Natural killer cell (primary cell): ENCODE results near the gene SLC34A3. TPM values are rescaled to one million over a fixed set of nuclear protein-coding genes. Genes with fewer than 3 reads are reported as not detected.
A peak's percentile ranks its signal among the peaks of the same experiment; 100 is the strongest.

Source experiments
- ATAC-seq, 3 donors: fragments of 150-1000 bp in 2 of 3; fragments of 200-7000 bp in 1 of 3; cut with Tn5 transposase; 1 replicate in 1 of 3; 2 replicates in 2 of 3; pipeline ENCODE4 v1.10.0; 2021; ENCODE audit warnings: mild to moderate bottlenecking in 2 of 3, moderate library complexity in 2 of 3
- DNase-seq, 2 donors: peaks; one replicate each; pipeline versions ENCODE4 v3.0.0 to v3.0.0-alpha.2; 2013 to 2021; ENCODE audit warnings: mixed read lengths in 1 of 2
- H3K27ac ChIP-seq: one replicate; pipeline ENCODE4 v1.5.1; 2013; ENCODE audit warnings: mild to moderate bottlenecking, low read length
- H3K27me3 ChIP-seq: one replicate; pipeline ENCODE4 v1.6.1; 2013; ENCODE audit warnings: low read length; ENCODE audit not compliant: control insufficient read depth, insufficient read depth
- H3K36me3 ChIP-seq: one replicate; pipeline ENCODE4 v1.6.1; 2013; ENCODE audit warnings: low read length; ENCODE audit not compliant: control insufficient read depth, insufficient read depth
- H3K4me1 ChIP-seq: one replicate; pipeline ENCODE4 v1.6.1; 2013; ENCODE audit warnings: low read length; ENCODE audit not compliant: control insufficient read depth, insufficient read depth
- H3K4me3 ChIP-seq: one replicate; pipeline ENCODE4 v1.5.1; 2013; ENCODE audit warnings: low read length
- H3K9me3 ChIP-seq: one replicate; pipeline ENCODE4 v1.6.1; 2013; ENCODE audit warnings: low read length; ENCODE audit not compliant: control insufficient read depth, insufficient read depth
- H3K27ac Mint-ChIP-seq, 2 donors: one replicate each; pipeline ENCODE4 v1.8.0; 2022; ENCODE audit warnings: mild to moderate bottlenecking in 2 of 2, mixed read lengths in 2 of 2, moderate library complexity in 1 of 2
- H3K27me3 Mint-ChIP-seq, 2 donors: one replicate each; pipeline ENCODE4 v1.8.0; 2022; ENCODE audit warnings: low read depth in 2 of 2, mixed read lengths in 2 of 2
- H3K36me3 Mint-ChIP-seq: one replicate; pipeline ENCODE4 v1.8.0; 2022; ENCODE audit warnings: mixed read lengths
- H3K4me1 Mint-ChIP-seq, 2 donors: one replicate each; pipeline ENCODE4 v1.8.0; 2022; ENCODE audit warnings: mixed read lengths in 2 of 2
- H3K4me3 Mint-ChIP-seq: one replicate; pipeline ENCODE4 v1.8.0; 2022; ENCODE audit warnings: mild to moderate bottlenecking, moderate library complexity, mixed read lengths
- H3K9me3 Mint-ChIP-seq, 2 donors: one replicate each; pipeline ENCODE4 v1.8.0; 2022; ENCODE audit warnings: mixed read lengths in 2 of 2
- CTCF ChIP-seq: fragments of 200-600 bp; IDR thresholded peaks from one replicate; pipeline ENCODE4 v1.8.0; 2022; ENCODE audit warnings: antibody characterized with exemption
- WGBS: methylation state at CpG from one replicate; pipeline ENCODE4 v1.1.7; 2013; ENCODE audit warnings: missing lambda C conversion rate; ENCODE audit not compliant: insufficient coverage; 5-methylcytosine and 5-hydroxymethylcytosine counted together
- intact Hi-C: fragments of 100-400 bp; cut with micrococcal nuclease; formaldehyde crosslinking; loops from one replicate; pipeline ENCODE4 v1.14.2; 2022
- total RNA-seq, 4 donors: library from RNA; stranded (reverse); fragments of 120-200 nt in 1 of 4; gene quantifications; one replicate each; pipeline versions ENCODE4 v1.2.3 to v1.2.4, GENCODE V29; 2013 to 2022

Gene SLC34A3
- total RNA-seq, 3 donors from 2014 or later (not counting 1 experiment from before 2014, with no cell fraction given), result not detected

- no peaks in the 10 kb centered on the region for H3K27me3 Mint-ChIP-seq
- peak overlapping the region; percentile 37 to 44 for H3K27ac Mint-ChIP-seq
- Histone ChIP-seq H3K27ac (no peak overlapping the region), H3K4me1 (peaks cover 31% of the 10 kb centered on the region), H3K27me3 (no peaks in the 10 kb centered on the region), H3K9me3 (no peaks in the 10 kb centered on the region), H3K4me3 (no peak overlapping the region), H3K36me3 (peaks cover 58% of the 10 kb centered on the region)
- no peak for TF ChIP-seq CTCF
- no peak for ATAC-seq
- DNase-seq, result no peak
- peak overlapping the region; percentile 1 for H3K4me3 Mint-ChIP-seq
- WGBS, result 97% methylated on average over 27 of the region's 27 CpGs
- intact Hi-C loops, result no loop called here
- peaks cover 17 to 30% of the 10 kb centered on the region in 2 donors for H3K4me1 Mint-ChIP-seq
- H3K9me3 Mint-ChIP-seq, result no peaks in the 10 kb centered on the region
- no peaks in the 10 kb centered on the region for H3K36me3 Mint-ChIP-seq
Measured at GRCh38 chr9:137183980-137184595, 46.6 kb upstream of the SLC34A3 start.

- Histone ChIP-seq H3K4me3 (no peak overlapping the region), H3K4me1 (peaks cover 41% of the 10 kb centered on the region), H3K9me3 (no peaks in the 10 kb centered on the region), H3K27me3 (no peaks in the 10 kb centered on the region), H3K27ac (no peak overlapping the region), H3K36me3 (peaks cover 53% of the 10 kb centered on the region)
- 95% methylated on average over 48 of the region's 48 CpGs for whole genome bisulfite sequencing
- ATAC-seq, result no peak
- no peaks in the 10 kb centered on the region for H3K36me3 Mint-ChIP-seq
- no peak for DNase-seq
- H3K27ac Mint-ChIP-seq, result no peak overlapping the region
- H3K27me3 Mint-ChIP-seq, result no peaks in the 10 kb centered on the region
- intact Hi-C loops, result no loop called here
- TF ChIP-seq CTCF, result no peak
- H3K4me1 Mint-ChIP-seq, result peaks cover 20 to 36% of the 10 kb centered on the region in 2 donors
- H3K4me3 Mint-ChIP-seq, result no peak overlapping the region
- H3K9me3 Mint-ChIP-seq, result no peaks in the 10 kb centered on the region
Measured at GRCh38 chr9:137184881-137185660, 45.6 kb upstream of the SLC34A3 start.

GRCh38 chr9:137185921-137186320 lies 44.8 kb upstream of the SLC34A3 start:
- Mint-ChIP-seq H3K9me3 (no peaks in the 10 kb centered on the region), H3K36me3 (no peaks in the 10 kb centered on the region), H3K27ac (no peak overlapping the region), H3K4me1 (peaks cover 20 to 42% of the 10 kb centered on the region in 2 donors), H3K27me3 (no peaks in the 10 kb centered on the region), H3K4me3 (no peak overlapping the region)
- Histone ChIP-seq H3K27me3 (no peaks in the 10 kb centered on the region), H3K36me3 (peaks cover 56% of the 10 kb centered on the region), H3K4me3 (no peak overlapping the region), H3K9me3 (no peaks in the 10 kb centered on the region), H3K4me1 (peaks cover 43% of the 10 kb centered on the region), H3K27ac (no peak overlapping the region)
- no peak for TF ChIP-seq CTCF
- WGBS, result 97% methylated on average over 19 of the region's 19 CpGs
- intact Hi-C loops, result no loop called here
- no peak for DNase-seq
- ATAC-seq, result no peak
